Measurements from ENCODE around the gene CDH8. TPM values are rescaled to one million over a fixed set of nuclear protein-coding genes. Genes with fewer than 3 reads are reported as not detected.

The CDH8 gene
- total RNA-seq, 1 experiment from 2014 or later = 2.5 TPM

DNA sequence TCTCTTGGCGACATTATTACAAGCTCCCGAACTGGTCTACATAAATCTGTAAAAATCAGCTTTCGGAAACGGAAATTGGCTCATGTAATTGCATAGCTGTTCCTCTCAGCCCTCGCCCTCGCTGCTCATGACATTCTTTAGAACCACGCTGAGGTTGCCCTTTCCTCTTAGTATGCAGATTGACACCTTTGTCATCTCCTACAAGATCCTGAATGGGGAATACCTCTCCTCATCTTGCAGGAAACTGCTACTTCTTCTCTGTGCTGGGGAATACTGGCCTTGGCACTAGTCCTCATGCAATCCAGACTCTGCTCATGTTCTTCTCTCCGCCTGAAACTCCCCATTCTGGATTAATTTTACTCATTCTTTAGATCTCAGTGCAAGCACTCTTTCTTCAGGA lies 22.2 kb upstream of the CDH8 start:
- H3K4me3 ChIP-seq (replicated peaks in 1 of 2; ENCODE audit: low read depth in 1 of 2, low read length in 2 of 2) = no peak overlapping the region
- ATAC-seq (no peak), DNase-seq (ENCODE audit: low read depth, low spot score) (no peak)
- POLR2A ChIA-PET = no interaction called here
- no peak overlapping the region for H2AFZ ChIP-seq (ENCODE audit: low read depth, low read length, poor library complexity, severe bottlenecking)
- no peaks in the 10 kb centered on the region for H4K20me1 ChIP-seq (ENCODE audit: insufficient read depth)
- intact Hi-C loops (cut with micrococcal nuclease) = no loop called here
- H3K4me1 ChIP-seq (ENCODE audit: control insufficient read depth in 1 of 2, insufficient read depth in 2 of 2, low read length in 2 of 2) = no peaks in the 10 kb centered on the region
- TF ChIP-seq, protein P1, sequence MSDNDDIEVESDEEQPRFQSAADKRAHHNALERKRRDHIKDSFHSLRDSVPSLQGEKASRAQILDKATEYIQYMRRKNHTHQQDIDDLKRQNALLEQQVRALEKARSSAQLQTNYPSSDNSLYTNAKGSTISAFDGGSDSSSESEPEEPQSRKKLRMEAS (IDR thresholded peaks at IDR 0.05) = no peak
- H3K36me3 ChIP-seq (ENCODE audit: control insufficient read depth in 1 of 2, insufficient read depth in 2 of 2, low read length in 2 of 2) = no peaks in the 10 kb centered on the region
- no peaks in the 10 kb centered on the region for H3K79me2 ChIP-seq (ENCODE audit: insufficient read depth, low read length)
- CTCF ChIA-PET = no interaction called here
- RAD21 ChIA-PET (ENCODE audit: low non-redundant PET in 1 of 2, low total read pairs in 2 of 2, uncharacterized antibody in 2 of 2, unreplicated experiment in 2 of 2) = no interaction called here
- no TSS peak for BruUV-seq (replicated peaks)
- H3K27ac ChIP-seq (ENCODE audit: low read depth, low read length) = no peak overlapping the region
- no peak overlapping the region for H3K9ac ChIP-seq (ENCODE audit: low read length)
- no peak overlapping the region for H3K4me2 ChIP-seq (ENCODE audit: low read length)
- H3K27me3 ChIP-seq (ENCODE audit: insufficient read depth, low read length) = no peaks in the 10 kb centered on the region
- H3K9me3 ChIP-seq (ENCODE audit: control insufficient read depth in 1 of 2, insufficient read depth in 1 of 2, low read depth in 1 of 2, low read length in 2 of 2) = peaks cover 7 to 15% of the 10 kb centered on the region in 2 experiments; a peak in 2 of 4 replicates
- H3K9me2 ChIP-seq (ENCODE audit: insufficient read depth) = no peaks in the 10 kb centered on the region

DNA sequence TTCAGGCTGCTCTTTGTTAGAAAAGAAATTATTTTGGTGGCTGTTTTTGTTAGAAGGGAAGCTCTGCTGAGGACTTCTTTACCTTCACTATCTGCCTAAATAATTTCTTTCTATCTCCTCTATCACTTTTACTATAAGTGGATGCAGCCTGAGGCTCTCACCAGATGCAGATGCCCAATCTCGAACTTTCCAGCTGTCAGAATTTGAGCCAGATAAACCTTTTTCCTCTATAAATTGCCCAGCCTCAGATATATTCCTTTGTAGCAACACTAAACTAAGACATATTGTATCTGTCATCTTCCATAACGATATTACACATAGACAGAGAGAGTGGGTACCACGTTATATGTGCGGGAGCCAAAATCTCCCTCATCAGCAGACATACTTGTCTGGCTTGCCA lies 15.7 kb upstream of the CDH8 start:
- POLR2A ChIA-PET = no interaction called here

More for the DNA sequence above, 15.7 kb upstream of the CDH8 start:
- no TSS peak for BruUV-seq (replicated peaks)
- DNase-seq (ENCODE audit: low read depth, low spot score) (no peak), ATAC-seq (no peak)
- ChIA-PET RAD21 (ENCODE audit: low non-redundant PET in 1 of 2, low total read pairs in 2 of 2, uncharacterized antibody in 2 of 2, unreplicated experiment in 2 of 2) (no interaction called here), CTCF (no interaction called here)
- H3K4me1 ChIP-seq (ENCODE audit: control insufficient read depth in 1 of 2, insufficient read depth in 2 of 2, low read length in 2 of 2) = no peaks in the 10 kb centered on the region
- H3K36me3 ChIP-seq (ENCODE audit: control insufficient read depth in 1 of 2, insufficient read depth in 2 of 2, low read length in 2 of 2) = no peaks in the 10 kb centered on the region
- H3K9me2 ChIP-seq (ENCODE audit: insufficient read depth) = no peaks in the 10 kb centered on the region
- H3K9me3 ChIP-seq (ENCODE audit: control insufficient read depth in 1 of 2, insufficient read depth in 1 of 2, low read depth in 1 of 2, low read length in 2 of 2) = peaks cover 4 to 8% of the 10 kb centered on the region in 2 experiments; a peak in 2 of 4 replicates
- intact Hi-C loops (cut with micrococcal nuclease) = no loop called here
- no peak overlapping the region for H3K27ac ChIP-seq (ENCODE audit: low read depth, low read length)
- H2AFZ ChIP-seq (ENCODE audit: low read depth, low read length, poor library complexity, severe bottlenecking) = no peak overlapping the region
- no peaks in the 10 kb centered on the region for H3K27me3 ChIP-seq (ENCODE audit: insufficient read depth, low read length)
- H3K4me2 ChIP-seq (ENCODE audit: low read length) = no peak overlapping the region
- TF ChIP-seq, protein P2, sequence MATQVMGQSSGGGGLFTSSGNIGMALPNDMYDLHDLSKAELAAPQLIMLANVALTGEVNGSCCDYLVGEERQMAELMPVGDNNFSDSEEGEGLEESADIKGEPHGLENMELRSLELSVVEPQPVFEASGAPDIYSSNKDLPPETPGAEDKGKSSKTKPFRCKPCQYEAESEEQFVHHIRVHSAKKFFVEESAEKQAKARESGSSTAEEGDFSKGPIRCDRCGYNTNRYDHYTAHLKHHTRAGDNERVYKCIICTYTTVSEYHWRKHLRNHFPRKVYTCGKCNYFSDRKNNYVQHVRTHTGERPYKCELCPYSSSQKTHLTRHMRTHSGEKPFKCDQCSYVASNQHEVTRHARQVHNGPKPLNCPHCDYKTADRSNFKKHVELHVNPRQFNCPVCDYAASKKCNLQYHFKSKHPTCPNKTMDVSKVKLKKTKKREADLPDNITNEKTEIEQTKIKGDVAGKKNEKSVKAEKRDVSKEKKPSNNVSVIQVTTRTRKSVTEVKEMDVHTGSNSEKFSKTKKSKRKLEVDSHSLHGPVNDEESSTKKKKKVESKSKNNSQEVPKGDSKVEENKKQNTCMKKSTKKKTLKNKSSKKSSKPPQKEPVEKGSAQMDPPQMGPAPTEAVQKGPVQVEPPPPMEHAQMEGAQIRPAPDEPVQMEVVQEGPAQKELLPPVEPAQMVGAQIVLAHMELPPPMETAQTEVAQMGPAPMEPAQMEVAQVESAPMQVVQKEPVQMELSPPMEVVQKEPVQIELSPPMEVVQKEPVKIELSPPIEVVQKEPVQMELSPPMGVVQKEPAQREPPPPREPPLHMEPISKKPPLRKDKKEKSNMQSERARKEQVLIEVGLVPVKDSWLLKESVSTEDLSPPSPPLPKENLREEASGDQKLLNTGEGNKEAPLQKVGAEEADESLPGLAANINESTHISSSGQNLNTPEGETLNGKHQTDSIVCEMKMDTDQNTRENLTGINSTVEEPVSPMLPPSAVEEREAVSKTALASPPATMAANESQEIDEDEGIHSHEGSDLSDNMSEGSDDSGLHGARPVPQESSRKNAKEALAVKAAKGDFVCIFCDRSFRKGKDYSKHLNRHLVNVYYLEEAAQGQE (IDR thresholded peaks at IDR 0.05; ENCODE audit: low read depth) = no peak
- TF ChIP-seq CEBPB (IDR thresholded peaks at IDR 0.05; ENCODE audit: low read depth) (no peak), POLR2A (IDR thresholded peaks at IDR 0.05; ENCODE audit: borderline replicate concordance, extremely low read depth, insufficient read depth, insufficient read length) (no peak), TCF7L2 (IDR thresholded peaks at IDR 0.05; ENCODE audit: borderline replicate concordance, extremely low read depth, insufficient read depth, insufficient read length) (no peak)
- TF ChIP-seq, protein P3, sequence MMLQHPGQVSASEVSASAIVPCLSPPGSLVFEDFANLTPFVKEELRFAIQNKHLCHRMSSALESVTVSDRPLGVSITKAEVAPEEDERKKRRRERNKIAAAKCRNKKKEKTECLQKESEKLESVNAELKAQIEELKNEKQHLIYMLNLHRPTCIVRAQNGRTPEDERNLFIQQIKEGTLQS (IDR thresholded peaks at IDR 0.05) = no peak
- no peak overlapping the region for H3K4me3 ChIP-seq (replicated peaks in 1 of 2; ENCODE audit: low read depth in 1 of 2, low read length in 2 of 2)
- no peaks in the 10 kb centered on the region for H3K79me2 ChIP-seq (ENCODE audit: insufficient read depth, low read length)
- no peak overlapping the region for H3K9ac ChIP-seq (ENCODE audit: low read length)
- no peaks in the 10 kb centered on the region for H4K20me1 ChIP-seq (ENCODE audit: insufficient read depth)
